NCI-H1417 (cell line): Measurements from ENCODE around the gene FGD5.
"Not testable (repeated sequence)": the region's sequence is repeated elsewhere in the genome, so short reads cannot be mapped to it uniquely, and the experiment has no call there.

Source experiments
- DNase-seq, 3 experiments: peaks; one replicate each; lab custom pipeline; 2025; lab: John Stamatoyannopoulos, UW

Gene FGD5

GRCh38 chr3:14902719-14903118 is 84.0 kb downstream of the FGD5 start:
- DNase-seq: no peak

DNA sequence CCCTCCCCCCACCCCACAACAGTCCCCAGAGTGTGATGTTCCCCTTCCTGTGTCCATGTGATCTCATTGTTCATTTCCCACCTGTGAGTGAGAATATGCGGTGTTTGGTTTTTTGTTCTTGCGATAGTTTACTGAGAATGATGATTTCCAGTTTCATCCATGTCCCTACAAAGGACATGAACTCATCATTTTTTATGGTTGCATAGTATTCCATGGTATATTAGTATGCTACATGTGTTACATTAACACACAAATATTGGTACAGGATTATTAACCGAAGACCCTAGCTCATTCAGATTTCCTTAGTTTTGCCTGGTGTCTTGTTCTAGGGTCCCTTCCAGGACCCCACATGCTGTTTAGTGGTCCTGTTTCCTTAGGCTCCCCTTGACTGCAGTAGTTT is 84.7 kb downstream of the FGD5 start:
- not testable (repeated sequence) for DNase-seq

GRCh38 chr3:14905055-14905657 is 86.4 kb downstream of the FGD5 start:
- no peak for DNase-seq

DNA sequence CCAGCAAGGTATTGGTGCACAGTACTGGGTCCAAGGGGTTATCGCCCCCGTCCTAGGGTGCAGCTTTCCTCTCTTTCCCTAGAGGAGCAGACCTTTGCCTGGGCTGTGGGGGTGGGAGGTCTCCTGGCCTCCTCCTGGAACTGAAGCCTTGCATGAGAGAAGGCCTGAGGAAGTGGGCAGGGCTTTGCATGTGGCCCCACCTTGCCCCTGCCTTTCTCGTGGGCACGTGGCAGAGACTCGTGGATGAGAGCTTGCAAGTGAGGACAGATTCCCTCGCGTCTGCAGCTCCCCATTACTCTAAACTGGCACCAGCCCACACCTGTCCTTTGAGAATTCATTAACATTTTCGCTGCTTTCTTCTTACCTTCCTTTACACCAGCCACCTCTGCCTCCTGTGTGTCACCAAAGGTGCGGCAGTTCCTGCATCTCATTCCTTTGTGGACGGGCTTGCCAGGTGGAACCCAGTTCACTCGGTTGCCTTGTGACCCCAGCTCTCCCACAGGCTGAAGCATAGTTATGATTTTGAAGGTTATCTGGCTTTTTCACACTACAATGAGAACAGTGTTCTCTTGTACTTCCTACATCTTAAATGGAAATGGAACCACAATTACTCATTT is 87.7 kb downstream of the FGD5 start:
- DNase-seq: no peak

GRCh38 chr3:14907043-14907966 is 88.5 kb downstream of the FGD5 start:
- no peak for DNase-seq

- DNase-seq: no peak
Observed at GRCh38 chr3:14909250-14909649, 90.5 kb downstream of the FGD5 start.

DNA sequence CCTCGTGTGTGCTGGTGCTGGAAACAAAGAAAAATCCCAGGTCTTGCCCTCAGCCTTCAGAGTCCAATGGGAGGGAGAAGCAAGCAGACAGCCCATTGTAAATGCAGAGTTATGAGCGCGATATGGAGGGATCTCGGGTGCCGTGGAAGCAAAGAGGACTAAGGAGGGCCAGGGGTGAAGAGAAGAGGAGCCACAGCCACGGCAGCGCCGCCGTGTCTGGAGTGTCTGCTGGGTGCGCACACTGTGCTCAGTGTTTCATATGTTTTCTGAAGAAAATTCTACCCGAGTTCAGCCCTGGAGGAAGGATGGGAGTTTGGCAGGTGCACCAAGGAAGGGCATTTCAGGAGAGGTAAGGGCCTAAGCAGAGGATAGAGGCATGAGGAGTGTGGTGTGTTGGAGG is 92.9 kb downstream of the FGD5 start:
- no peak for DNase-seq

- DNase-seq: no peak
Observed at GRCh38 chr3:14913071-14913925, 94.5 kb downstream of the FGD5 start.

- no peak for DNase-seq
Observed at GRCh38 chr3:14913926-14914778, 95.4 kb downstream of the FGD5 start.

DNA sequence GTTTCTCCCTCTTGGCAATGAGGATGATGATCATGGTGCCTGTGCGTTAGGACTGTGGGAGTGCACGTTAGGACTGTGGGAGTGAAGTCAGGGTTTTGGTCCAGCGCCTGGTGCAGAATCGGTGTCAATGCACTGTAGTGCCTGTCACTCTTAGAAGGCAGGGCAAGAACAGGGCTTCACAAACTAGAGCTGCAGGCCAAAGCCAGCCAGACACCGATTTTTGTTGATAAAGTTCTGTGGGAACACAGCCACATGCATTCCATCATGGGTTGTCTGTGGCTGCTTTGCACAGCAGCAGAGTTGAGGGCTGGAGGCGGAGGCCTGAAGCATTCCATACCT is 96.0 kb downstream of the FGD5 start:
- no peak for DNase-seq

DNA sequence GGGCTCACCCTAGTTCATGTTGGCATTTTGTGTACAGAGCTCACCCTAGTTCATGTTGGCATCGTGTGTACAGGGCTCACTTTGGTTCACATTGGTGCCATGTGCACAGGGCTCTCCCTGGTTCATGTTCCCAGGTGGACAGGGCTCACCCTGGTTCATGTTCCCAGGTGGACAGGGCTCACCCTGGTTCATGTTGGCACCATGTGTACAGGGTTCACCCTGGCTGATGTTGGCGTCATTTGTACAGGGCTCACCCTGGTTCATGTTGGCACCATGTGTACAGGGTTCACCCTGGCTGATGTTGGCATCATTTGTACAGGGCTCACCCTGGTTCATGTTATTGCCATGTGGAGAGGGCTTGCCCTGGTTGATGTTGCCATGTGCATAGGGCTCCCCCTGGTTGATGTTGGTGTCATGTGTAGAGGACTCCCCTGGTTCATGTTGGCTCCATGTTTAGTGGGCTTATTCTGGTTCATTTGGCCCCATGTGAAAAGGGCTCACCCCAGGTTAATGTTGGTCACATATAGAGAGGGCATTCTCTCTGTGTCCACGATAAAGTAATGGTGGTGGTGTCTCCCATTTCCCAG is 97.0 kb downstream of the FGD5 start:
- DNase-seq: peak in 1 of 3 experiments; percentile 1

DNA sequence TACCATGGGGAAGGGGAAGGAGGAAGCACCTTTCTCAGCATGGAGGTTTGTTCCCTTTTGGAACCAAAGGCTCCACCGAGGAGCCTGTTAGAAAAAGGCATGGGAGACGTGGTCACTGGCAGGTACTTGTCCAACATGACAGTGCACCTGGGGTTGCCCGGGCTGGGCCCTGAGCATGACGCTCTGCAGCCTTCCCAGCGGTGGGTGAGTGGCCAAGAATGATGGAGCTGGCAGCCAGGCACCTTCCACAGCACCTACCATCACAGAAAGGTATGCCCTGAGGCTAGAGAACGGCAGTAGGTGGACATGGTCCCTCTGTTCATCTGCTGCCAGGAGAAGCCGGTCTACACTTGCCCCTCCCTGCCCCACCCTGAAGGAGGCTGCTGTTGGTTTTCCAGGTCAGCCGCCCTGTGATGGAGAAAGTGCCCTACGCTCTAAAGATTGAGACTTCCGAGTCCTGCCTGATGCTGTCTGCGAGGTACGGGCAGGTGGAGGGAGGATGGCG is 99.6 kb downstream of the FGD5 start:
- DNase-seq: no peak

DNA sequence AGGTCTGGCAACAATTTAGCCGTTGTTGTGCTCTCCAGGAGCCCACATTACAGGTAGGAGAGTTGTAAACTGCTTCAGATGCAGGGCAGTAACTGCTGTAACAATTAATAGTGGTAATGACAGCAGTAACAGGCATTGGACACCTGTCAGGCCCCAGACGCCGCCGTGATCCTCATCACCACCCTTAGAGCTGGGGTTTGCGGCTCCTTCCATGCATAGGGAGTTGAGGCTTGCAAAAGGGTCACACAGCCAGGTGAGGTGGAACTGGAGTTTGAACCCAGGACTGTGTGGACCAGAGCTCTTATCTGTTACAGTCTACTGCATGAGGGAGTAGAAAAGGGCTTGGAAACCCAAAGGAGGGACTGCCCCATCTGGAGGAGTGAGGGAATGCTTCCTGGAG is 101.8 kb downstream of the FGD5 start:
- DNase-seq: no peak

- peak; percentile 42 to 76 (median 64) for DNase-seq
Observed at GRCh38 chr3:14921034-14921616, 102.4 kb downstream of the FGD5 start.

DNA sequence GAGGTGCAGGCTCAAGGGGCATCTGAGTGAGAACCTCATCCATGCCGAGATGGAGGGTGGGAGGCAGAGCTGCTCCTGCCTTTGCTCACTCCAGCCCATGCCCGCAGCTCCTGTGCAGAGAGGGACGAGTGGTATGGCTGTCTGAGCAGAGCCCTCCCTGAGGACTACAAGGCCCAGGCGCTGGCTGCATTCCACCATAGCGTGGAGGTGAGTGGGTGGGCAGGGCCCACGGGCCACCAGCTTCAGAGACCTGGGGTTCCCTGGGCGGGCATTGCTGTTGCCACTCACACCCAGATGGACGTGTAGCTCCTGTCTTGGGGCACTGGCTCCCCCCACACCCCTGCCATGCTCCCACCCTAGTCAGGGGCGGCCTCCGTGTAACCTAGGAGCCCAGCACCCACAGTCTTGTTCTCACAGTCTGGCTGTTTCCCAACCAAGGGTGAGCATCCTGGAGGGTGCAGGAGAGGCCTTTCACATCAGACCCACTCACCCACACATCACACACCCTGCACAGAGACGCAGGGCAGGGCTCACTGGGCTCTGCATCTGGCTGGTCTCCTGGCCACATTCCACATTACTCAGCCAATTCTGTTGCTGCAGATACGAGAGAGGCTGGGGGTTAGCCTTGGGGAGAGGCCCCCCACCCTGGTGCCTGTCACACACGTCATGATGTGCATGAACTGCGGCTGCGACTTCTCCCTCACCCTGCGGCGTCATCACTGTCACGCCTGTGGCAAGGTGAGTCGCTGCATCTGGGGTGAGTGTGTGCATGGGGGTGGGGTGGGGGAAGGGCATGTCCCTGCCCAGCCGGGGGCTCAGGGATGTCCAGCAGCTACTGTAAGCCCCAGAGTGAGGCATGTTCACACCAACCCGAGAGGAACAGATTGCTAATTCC is 103.3 kb downstream of the FGD5 start:
- DNase-seq: no peak

DNA sequence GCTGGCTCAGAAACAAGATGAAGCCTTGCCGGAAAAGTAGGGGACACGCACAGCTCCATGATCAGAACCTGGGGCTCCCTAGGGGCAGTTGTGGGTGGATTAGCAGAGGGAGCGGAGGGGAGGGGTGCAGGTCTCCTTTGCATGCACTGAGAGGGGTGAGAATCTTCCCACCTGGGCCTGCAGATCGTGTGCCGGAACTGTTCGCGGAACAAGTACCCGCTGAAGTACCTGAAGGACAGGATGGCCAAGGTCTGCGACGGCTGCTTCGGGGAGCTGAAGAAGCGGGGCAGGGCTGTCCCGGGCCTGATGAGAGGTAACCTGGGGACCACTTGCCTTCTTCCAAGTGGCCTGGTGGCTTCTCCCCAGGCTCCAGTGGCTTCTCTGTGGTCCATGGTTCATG is 104.1 kb downstream of the FGD5 start:
- no peak for DNase-seq

- DNase-seq: no peak
Observed at GRCh38 chr3:14923476-14923875, 104.7 kb downstream of the FGD5 start.

- peak; percentile 30 to 71 (median 53) for DNase-seq
Observed at GRCh38 chr3:14925729-14926591, 107.2 kb downstream of the FGD5 start.
